HCT116 (cell line): ENCODE data around the gene FGF14. TPM values are rescaled to one million over a fixed set of nuclear protein-coding genes. Genes with fewer than 3 reads are reported as not detected.

ENCODE experiments used
- ATAC-seq: fragments of 200-7000 bp; cut with Tn5 transposase; 2 replicates; pipeline ENCODE4 v1.9.1; 2020; ENCODE audit warnings: mild to moderate bottlenecking, moderate library complexity
- BruUV-seq: library from RNA; stranded (reverse); fragments of 400-500 nt; replicated peaks from 2 replicates; lab custom pipeline; 2021; lab: Mats Ljungman, UMichigan
- CTCF ChIA-PET: fragments of 300-600 bp; sonication (Branson Sonifier 250); formaldehyde crosslinking; loops from one replicate; lab custom pipeline; 2021; ENCODE audit warnings: antibody characterized with exemption; lab: Charles Lee
- POLR2A ChIA-PET: fragments of 300-600, 350-600 bp; sonication (Branson Sonifier 250); formaldehyde crosslinking; loops from one replicate; lab custom pipeline; 2021; ENCODE audit warnings: antibody characterized with exemption; lab: Charles Lee
- RAD21 ChIA-PET, 2 experiments: fragments of 300-600 bp; sonication (Branson Sonifier 250); formaldehyde crosslinking; loops; one replicate each; lab custom pipeline; 2023; ENCODE audit warnings: low total read pairs in 2 of 2; ENCODE audit not compliant: uncharacterized antibody in 2 of 2, unreplicated experiment in 2 of 2, low non-redundant PET in 1 of 2; lab: Charles Lee
- DNase-seq: peaks from one replicate; pipeline ENCODE4 v3.0.0-alpha.2; 2010; ENCODE audit warnings: low read depth, low spot score
- H2AFZ ChIP-seq: fragments of 200-600 bp; shearing (Covaris generic), sonication (generic); 2 replicates; pipeline ENCODE4 v1.6.1; 2017; ENCODE audit warnings: low read depth, mixed run types, mixed read lengths, antibody characterized with exemption, low read length; ENCODE audit not compliant: poor library complexity, severe bottlenecking
- H3K27ac ChIP-seq: 2 replicates; pipeline ENCODE4 v1.5.1; 2012; ENCODE audit warnings: low read depth, low read length
- H3K27me3 ChIP-seq: fragments of 200-600 bp; sonication (generic); 2 replicates; pipeline ENCODE4 v1.6.1; 2016; ENCODE audit warnings: mixed run types, low read length, mixed read lengths; ENCODE audit not compliant: insufficient read depth
- H3K36me3 ChIP-seq, 2 experiments: fragments of 200-500 bp in 1 of 2; fragments of 200-600 bp in 1 of 2; sonication (Bioruptor generic) in 1 of 2; sonication (generic) in 1 of 2; 2 replicates each; pipeline versions ENCODE4 v1.5.1 to v1.6.1; 2014 to 2016; ENCODE audit warnings: low read length in 2 of 2, inconsistent platforms in 1 of 2, mixed read lengths in 1 of 2, mixed run types in 1 of 2; ENCODE audit not compliant: insufficient read depth in 2 of 2, control insufficient read depth in 1 of 2
- H3K4me1 ChIP-seq, 2 experiments: fragments of 200-600 bp in 1 of 2; sonication (generic) in 1 of 2; 2 replicates each; pipeline versions ENCODE4 v1.5.1 to v1.6.1; 2012 to 2017; ENCODE audit warnings: low read length in 2 of 2, inconsistent platforms in 1 of 2, mild to moderate bottlenecking in 1 of 2, mixed read lengths in 1 of 2, mixed run types in 1 of 2, moderate library complexity in 1 of 2; ENCODE audit not compliant: insufficient read depth in 2 of 2, control insufficient read depth in 1 of 2
- H3K4me2 ChIP-seq: fragments of 200-600 bp; sonication (generic); 2 replicates; pipeline ENCODE4 v1.6.1; 2017; ENCODE audit warnings: mixed run types, low read length, mixed read lengths
- H3K4me3 ChIP-seq, 2 experiments: fragments of 200-600 bp in 1 of 2; sonication (generic) in 1 of 2; replicated peaks in 1 of 2; 2 replicates each; pipeline ENCODE4 v1.5.1; 2011 to 2016; ENCODE audit warnings: low read length in 2 of 2, control low read depth in 1 of 2, low read depth in 1 of 2, mild to moderate bottlenecking in 1 of 2, mixed read lengths in 1 of 2, mixed run types in 1 of 2
- H3K79me2 ChIP-seq: fragments of 200-600 bp; sonication (generic); 2 replicates; pipeline ENCODE4 v1.6.1; 2017; ENCODE audit warnings: mild to moderate bottlenecking, mixed run types, low read length, moderate library complexity, mixed read lengths; ENCODE audit not compliant: insufficient read depth
- H3K9ac ChIP-seq: fragments of 200-600 bp; sonication (generic); 2 replicates; pipeline ENCODE4 v1.6.1; 2016; ENCODE audit warnings: low read length, mixed read lengths
- H3K9me2 ChIP-seq: fragments of 200-600 bp; sonication (generic), shearing (Covaris generic); 2 replicates; pipeline ENCODE4 v1.6.1; 2017; ENCODE audit warnings: mixed run types, mild to moderate bottlenecking, moderate library complexity; ENCODE audit not compliant: insufficient read depth
- H3K9me3 ChIP-seq, 2 experiments: fragments of 200-500 bp in 1 of 2; fragments of 200-600 bp in 1 of 2; sonication (Bioruptor generic) in 1 of 2; sonication (generic) in 1 of 2; 2 replicates each; pipeline ENCODE4 v1.6.1; 2014 to 2017; ENCODE audit warnings: low read length in 2 of 2, mixed read lengths in 2 of 2, inconsistent platforms in 1 of 2, low read depth in 1 of 2, mild to moderate bottlenecking in 1 of 2, mixed run types in 1 of 2, moderate library complexity in 1 of 2; ENCODE audit not compliant: control insufficient read depth in 1 of 2, insufficient read depth in 1 of 2
- H4K20me1 ChIP-seq: fragments of 200-600 bp; sonication (generic), shearing (Covaris generic); 2 replicates; pipeline ENCODE4 v1.6.1; 2017; ENCODE audit warnings: mixed run types, mild to moderate bottlenecking, moderate library complexity; ENCODE audit not compliant: insufficient read depth
- EGR1 ChIP-seq: IDR thresholded peaks from 2 replicates; pipeline ENCODE4 v1.6.1; 2012; ENCODE audit warnings: low read depth
- EZH2 ChIP-seq: fragments of 200-600 bp; sonication (generic); IDR thresholded peaks from 2 replicates; pipeline ENCODE4 v1.6.1; 2017; ENCODE audit warnings: antibody characterized with exemption, mixed run types
- FOSL1 ChIP-seq: IDR thresholded peaks from 2 replicates; pipeline ENCODE4 v1.6.1; 2012; ENCODE audit warnings: low read depth
- JUND ChIP-seq: IDR thresholded peaks from 2 replicates; pipeline ENCODE4 v1.6.1; 2012
- SIN3A ChIP-seq: IDR thresholded peaks from 2 replicates; pipeline ENCODE4 v1.6.1; 2012; ENCODE audit warnings: low read depth
- SRF ChIP-seq: IDR thresholded peaks from 2 replicates; pipeline ENCODE4 v1.6.1; 2012; ENCODE audit warnings: low read depth
- YY1 ChIP-seq: IDR thresholded peaks from 2 replicates; pipeline ENCODE4 v1.6.1; 2011; ENCODE audit warnings: low read length, low read depth, moderate library complexity, mild to moderate bottlenecking; ENCODE audit not compliant: insufficient replicate concordance; ENCODE audit errors: extremely low read depth
- ZFX ChIP-seq: fragments of 450-650 bp; IDR thresholded peaks from 2 replicates; pipeline ENCODE4 v1.6.1; 2017
- ZNF274 ChIP-seq: fragments of 200-500 bp; sonication (Bioruptor generic); IDR thresholded peaks from 2 replicates; pipeline ENCODE4 v1.6.1; 2014; ENCODE audit warnings: mild to moderate bottlenecking, low read depth, low read length, inconsistent platforms
- intact Hi-C: fragments of 100-400 bp; cut with micrococcal nuclease; formaldehyde crosslinking; loops from 2 replicates; pipeline ENCODE4 v1.10.0; 2022
- total RNA-seq: library from RNA; stranded (reverse); gene quantifications from one replicate; pipeline ENCODE4 v1.2.1, GENCODE V29; 2021; ENCODE audit not compliant: unreplicated experiment
- TF ChIP-seq, protein P1 (sequence below): IDR thresholded peaks from 2 replicates; pipeline ENCODE4 v1.6.1; 2011; ENCODE audit warnings: mild to moderate bottlenecking, low read length, moderate library complexity; ENCODE audit not compliant: insufficient replicate concordance; ENCODE audit errors: extremely low read depth

Gene FGF14
- total RNA-seq, 1 experiment from 2014 or later: not detected

DNA sequence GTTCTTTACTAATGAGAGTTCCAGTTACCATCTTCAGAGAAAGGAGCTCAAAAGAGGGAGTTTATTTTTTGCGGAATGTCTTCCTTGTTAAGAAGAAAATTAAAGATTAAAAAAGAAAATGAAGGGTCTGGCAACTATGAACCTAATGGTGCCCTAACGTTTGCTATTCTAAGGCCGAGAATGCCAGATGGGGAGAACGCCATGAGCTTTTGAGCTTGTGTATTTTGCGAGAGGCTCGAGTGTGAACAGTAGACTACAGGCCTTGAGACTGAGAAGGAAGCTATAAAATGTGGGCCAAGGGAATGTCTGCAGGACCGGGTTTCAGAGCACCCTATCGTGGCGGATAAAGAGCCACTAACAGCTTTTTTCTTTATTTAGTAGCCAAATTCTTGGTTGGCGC is 6.7 kb downstream of the FGF14 start:
- H3K9me3 ChIP-seq: no peaks in the 10 kb centered on the region
- no peak overlapping the region for H3K27ac ChIP-seq
- ChIA-PET RAD21 (no interaction called here), POLR2A (no interaction called here), CTCF (no interaction called here)
- H3K4me2 ChIP-seq: no peak overlapping the region
- no peak for TF ChIP-seq SIN3A
- TF ChIP-seq YY1: no peak
- TF ChIP-seq SRF: no peak
- TF ChIP-seq JUND: no peak
- TF ChIP-seq, protein P1, sequence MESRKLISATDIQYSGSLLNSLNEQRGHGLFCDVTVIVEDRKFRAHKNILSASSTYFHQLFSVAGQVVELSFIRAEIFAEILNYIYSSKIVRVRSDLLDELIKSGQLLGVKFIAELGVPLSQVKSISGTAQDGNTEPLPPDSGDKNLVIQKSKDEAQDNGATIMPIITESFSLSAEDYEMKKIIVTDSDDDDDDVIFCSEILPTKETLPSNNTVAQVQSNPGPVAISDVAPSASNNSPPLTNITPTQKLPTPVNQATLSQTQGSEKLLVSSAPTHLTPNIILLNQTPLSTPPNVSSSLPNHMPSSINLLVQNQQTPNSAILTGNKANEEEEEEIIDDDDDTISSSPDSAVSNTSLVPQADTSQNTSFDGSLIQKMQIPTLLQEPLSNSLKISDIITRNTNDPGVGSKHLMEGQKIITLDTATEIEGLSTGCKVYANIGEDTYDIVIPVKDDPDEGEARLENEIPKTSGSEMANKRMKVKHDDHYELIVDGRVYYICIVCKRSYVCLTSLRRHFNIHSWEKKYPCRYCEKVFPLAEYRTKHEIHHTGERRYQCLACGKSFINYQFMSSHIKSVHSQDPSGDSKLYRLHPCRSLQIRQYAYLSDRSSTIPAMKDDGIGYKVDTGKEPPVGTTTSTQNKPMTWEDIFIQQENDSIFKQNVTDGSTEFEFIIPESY: no peak
- no peak for TF ChIP-seq EZH2
- no peak for TF ChIP-seq FOSL1
- no peak for TF ChIP-seq EGR1
- no peak for TF ChIP-seq ZNF274
- no peak for TF ChIP-seq ZFX
- BruUV-seq: no TSS peak
- no peaks in the 10 kb centered on the region for H3K79me2 ChIP-seq
- H3K27me3 ChIP-seq: peaks cover 8% of the 10 kb centered on the region; the same call in 1 of the 2 replicates
- H3K9ac ChIP-seq: no peak overlapping the region
- H4K20me1 ChIP-seq: no peaks in the 10 kb centered on the region
- DNase-seq (no peak), ATAC-seq (no peak)
- intact Hi-C loops: no loop called here
- H3K4me3 ChIP-seq: no peak overlapping the region
- no peaks in the 10 kb centered on the region for H3K36me3 ChIP-seq
- no peak overlapping the region for H2AFZ ChIP-seq
- H3K4me1 ChIP-seq: no peaks in the 10 kb centered on the region
- no peaks in the 10 kb centered on the region for H3K9me2 ChIP-seq
